ENCODE results near the gene REEP3.

DNA sequence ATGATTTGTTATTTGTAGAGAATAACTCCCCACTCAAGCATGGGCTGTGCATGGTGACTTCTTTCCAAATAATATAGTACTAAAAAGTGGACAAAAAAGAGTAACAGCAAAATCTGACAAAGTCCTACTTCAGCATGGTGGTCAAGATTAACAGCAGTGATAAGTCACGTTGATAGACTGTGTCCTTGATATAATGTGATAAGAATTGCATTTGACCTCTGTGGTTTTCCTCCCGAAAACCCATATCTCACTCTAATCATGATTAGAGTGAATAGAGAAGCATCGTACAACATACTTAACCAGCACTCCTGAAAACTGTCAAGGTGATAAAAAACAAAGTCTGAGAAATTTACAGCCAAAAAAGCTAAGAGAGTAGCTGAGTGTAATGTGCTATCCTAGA, 42.4 kb downstream of the REEP3 start:
- TF ChIP-seq CTCF (IDR thresholded peaks at IDR 0.05; ENCODE audit: low read length) (no peak), EZH2 (IDR thresholded peaks at IDR 0.05; ENCODE audit: borderline replicate concordance, low read length) (no peak)
